HG03378 (cell line): ENCODE results near the gene NT5E.
"Not testable (repeated sequence)": the region's sequence is repeated elsewhere in the genome, so short reads cannot be mapped to it uniquely, and the experiment has no call there.

ENCODE experiments used
- ATAC-seq: cut with Tn5 transposase; IDR thresholded peaks from one replicate; pipeline ENCODE4 v1.9.1; 2021; ENCODE audit warnings: mild to moderate bottlenecking, moderate library complexity; ENCODE audit not compliant: unreplicated experiment

The NT5E gene

GRCh38 chr6:85484948-85485347 is 35.1 kb downstream of the NT5E start:
- ATAC-seq, result no peak

- no peak for ATAC-seq
These were observed 40.8 kb downstream of the NT5E start for GRCh38 chr6:85490516-85491248.

- no peak for ATAC-seq
These were observed 43.5 kb downstream of the NT5E start for GRCh38 chr6:85493389-85493788.

- ATAC-seq, result no peak
These were observed 45.0 kb downstream of the NT5E start for GRCh38 chr6:85494547-85495536.

- ATAC-seq, result no peak
These were observed 46.2 kb downstream of the NT5E start for GRCh38 chr6:85496009-85496579.

- no peak for ATAC-seq
These were observed 47.0 kb downstream of the NT5E start for GRCh38 chr6:85496856-85497255.

GRCh38 chr6:85498596-85499258 is 48.8 kb downstream of the NT5E start:
- ATAC-seq, result no peak

- ATAC-seq, result no peak
These were observed 56.7 kb downstream of the NT5E start for GRCh38 chr6:85506441-85507093.

- ATAC-seq, result no peak
These were observed 66.3 kb downstream of the NT5E start for GRCh38 chr6:85516168-85516567.

GRCh38 chr6:85524281-85524680 is 74.4 kb downstream of the NT5E start:
- not testable (repeated sequence) for ATAC-seq

GRCh38 chr6:85537055-85537494 is 87.2 kb downstream of the NT5E start:
- no peak for ATAC-seq

- ATAC-seq, result no peak
These were observed 94.9 kb downstream of the NT5E start for GRCh38 chr6:85544776-85545175.
